Stimulated activated CD8-positive, alpha-beta memory T cell treated with anti-CD3 and anti-CD28 coated beads, Interleukin-7, amount 100 ng/mL, for 48 hours (primary cell): ENCODE results near the gene SLC35F3.
A peak's percentile ranks its signal among the peaks of the same experiment; 100 is the strongest.
"Not testable (repeated sequence)": the region's sequence is repeated elsewhere in the genome, so short reads cannot be mapped to it uniquely, and the experiment has no call there.

Source experiments
- DNase-seq, 2 donors: peaks; one replicate each; pipeline ENCODE4 v3.0.0-alpha.2; 2020; ENCODE audit warnings: low read depth in 1 of 2; ENCODE audit errors: extremely low read depth in 1 of 2

Gene SLC35F3

GRCh38 chr1:233904633-233905415 is at the start of gene SLC35F3:
TSS of gene SLC35F3 (plus strand) at chr1:233904676.
- peak in 1 of 2 donors; percentile 2 for DNase-seq

DNA sequence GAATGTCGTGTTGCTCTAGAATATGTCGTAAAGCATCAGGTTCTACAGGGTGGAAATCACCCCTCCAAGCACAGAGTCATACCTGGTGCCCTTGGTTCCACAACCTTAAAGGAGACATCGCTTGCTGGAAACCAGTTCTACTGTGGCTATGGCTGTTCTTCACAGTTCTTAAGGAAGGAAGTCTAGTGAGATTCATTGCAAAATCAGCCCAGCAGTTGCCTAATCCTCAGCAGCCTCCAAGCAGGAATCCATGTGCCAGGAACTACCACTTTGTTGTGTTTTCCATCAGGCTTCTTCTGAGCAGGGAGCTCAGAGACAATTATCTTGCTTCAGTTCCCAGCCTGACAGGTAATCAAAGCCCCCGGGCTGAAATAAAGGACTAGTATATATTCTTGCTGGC is 45.0 kb upstream of the SLC35F3 start:
- DNase-seq = no peak

DNA sequence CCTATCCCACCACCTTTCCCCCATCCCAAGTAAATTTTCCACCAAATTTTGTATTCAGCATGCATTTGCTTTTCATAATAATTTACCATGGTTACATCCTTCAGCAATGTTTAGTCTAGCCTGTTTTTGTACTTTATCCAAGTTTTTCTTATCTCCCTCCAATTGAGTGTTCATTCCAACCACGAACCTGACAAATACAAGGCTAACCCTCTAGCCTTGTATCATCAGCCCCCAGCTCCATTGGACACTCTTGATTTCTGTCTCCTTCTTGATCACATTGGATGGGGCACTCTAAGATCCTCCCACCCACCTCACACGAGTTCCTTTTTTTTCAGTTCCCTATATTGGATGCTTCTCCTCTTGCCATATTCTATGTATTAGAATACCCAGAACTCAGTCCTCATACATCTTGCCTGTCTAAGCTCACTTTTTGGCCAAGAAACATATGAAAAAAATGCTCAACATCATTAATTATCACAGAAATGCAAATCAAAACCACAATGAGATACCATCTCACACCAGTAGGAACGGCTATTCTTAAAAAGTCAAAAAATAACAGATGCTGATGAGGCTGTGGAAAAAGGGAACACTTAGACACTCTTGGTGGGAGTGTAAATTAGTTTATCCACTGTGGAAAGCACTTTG is 40.5 kb upstream of the SLC35F3 start:
- no peak for DNase-seq

DNA sequence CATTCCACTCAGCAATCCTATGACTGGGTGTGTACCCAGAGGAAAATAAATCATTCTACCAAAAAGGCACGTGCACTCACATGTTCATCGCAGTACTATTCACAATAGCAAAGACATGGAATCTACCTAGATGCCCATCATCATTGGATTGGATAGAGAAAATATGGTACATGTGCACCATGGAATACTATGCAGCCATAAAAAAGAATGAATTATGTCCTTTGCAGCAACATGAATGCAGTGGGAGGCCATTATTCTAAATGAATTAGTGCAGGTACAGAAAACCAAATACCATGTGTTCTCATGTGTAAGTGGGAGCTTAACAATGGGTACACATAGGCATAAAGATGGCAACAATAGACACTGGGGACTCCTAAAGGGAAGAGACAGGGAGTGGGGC is 39.9 kb upstream of the SLC35F3 start:
- DNase-seq = no peak

GRCh38 chr1:233865216-233865615 is 39.3 kb upstream of the SLC35F3 start:
- no peak for DNase-seq

GRCh38 chr1:233865902-233866301 is 38.6 kb upstream of the SLC35F3 start:
- DNase-seq = no peak

DNA sequence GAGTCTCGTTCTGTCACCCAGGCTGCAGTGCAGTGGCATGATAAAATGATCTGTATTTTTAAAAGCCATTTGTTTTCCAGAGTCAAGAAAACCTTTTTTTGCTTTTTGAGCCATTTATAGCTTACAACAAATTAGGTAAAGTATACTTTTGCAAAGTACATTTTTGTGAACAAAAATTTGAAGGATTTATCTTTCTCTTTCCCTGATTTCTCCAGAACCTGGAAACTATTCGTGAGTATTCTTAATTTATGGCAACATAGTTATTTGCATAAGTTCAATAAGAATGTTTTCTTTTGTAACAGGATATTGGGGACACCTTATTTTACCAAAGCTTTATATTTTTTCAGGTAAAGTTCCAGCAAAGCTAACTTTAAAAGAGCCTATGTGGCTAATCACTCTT is 37.4 kb upstream of the SLC35F3 start:
- DNase-seq = no peak

DNA sequence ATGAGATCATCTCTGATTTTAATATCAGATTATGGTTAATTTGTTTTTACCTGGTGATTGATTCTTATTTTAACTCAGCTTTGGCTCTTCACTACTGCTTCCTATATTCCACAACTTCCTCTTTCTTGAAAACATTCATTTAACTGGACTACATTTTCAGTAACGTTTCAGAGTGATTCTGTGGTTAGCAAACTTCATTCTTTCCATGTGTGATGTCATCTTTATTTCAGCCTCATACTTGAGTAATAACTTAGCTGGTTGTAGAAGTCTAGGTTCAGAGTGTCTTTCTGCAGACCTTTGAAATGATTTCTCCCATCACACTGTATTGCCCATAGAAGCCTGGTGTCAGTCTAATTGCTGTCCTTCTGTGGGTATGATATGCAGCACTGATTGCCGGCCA is 36.0 kb upstream of the SLC35F3 start:
- no peak for DNase-seq

GRCh38 chr1:233869680-233870079 is 34.8 kb upstream of the SLC35F3 start:
- DNase-seq = no peak

- DNase-seq = no peak
Observed at GRCh38 chr1:233873666-233874065, 30.8 kb upstream of the SLC35F3 start.

DNA sequence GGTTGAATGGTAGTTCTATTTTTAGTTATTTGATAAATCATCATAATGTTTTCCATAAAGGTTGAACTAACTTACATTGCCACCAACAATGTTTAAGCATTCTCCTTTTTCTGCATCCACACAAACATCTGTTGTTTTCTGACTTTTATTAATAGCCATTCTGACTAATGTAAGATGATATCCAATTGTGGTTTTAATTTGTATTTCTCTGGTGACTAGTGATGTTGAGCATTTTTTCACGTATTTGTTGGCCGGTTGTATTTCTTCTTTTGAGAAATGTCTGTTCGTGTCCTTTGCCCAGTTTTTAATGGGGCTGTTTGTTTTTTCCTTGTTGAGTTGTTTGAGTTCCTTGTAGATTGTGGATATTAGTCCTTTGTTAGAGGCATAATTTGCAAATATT is 24.6 kb upstream of the SLC35F3 start:
- DNase-seq = no peak

- DNase-seq = no peak
Observed at GRCh38 chr1:233883671-233884070, 20.8 kb upstream of the SLC35F3 start.

DNA sequence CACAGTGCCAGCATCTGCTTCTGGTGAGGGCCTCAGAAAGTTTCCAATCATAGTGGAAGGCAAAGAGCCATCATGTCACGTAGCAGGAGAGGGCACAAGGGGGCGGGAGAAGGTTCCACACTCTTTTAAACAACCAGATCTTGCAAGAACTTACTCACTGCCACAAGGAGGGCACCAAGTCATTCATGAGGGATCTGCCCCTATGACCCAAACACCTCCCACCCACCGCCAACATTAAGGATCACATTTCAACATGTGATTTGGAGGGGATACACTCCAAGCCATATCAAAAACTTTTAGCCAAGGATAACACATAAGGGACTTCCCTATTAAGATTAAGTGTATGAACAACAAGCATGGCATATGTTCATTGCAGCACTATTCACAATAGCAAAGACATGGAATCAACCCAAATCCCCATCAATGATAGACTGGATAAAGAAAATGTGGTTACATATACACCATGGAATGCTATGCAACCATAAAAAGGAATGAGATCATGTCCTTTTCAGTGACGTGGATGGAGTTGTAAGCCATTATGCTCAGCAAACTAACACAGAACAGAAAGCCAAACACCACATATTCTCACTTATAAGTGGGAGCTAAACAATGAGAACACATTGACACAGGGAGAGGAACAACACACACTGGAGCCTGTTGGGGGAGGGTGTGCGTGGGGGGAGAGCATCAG is 19.9 kb upstream of the SLC35F3 start:
- no peak for DNase-seq

GRCh38 chr1:233885196-233885920 is 19.1 kb upstream of the SLC35F3 start:
- no peak for DNase-seq

DNA sequence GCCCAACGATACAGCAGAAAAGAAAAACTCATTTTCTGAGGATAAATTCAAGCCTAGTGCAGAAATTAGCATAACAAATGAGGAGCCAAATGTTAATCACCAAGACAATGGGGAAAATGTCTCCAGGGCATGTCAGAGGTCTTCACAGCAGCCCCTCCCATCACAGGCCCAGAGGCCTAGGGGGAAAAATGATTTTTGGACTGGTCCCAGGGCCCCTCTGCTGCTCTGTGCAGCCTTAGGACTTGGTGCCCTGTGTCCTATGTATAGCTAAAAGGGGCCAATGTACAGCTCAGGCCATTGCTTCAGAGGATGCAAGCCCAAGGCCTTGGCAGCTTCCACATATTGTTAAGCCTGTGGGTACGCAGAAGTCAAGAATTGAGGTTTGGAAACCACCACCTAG is 13.3 kb upstream of the SLC35F3 start:
- DNase-seq = not testable (repeated sequence)

DNA sequence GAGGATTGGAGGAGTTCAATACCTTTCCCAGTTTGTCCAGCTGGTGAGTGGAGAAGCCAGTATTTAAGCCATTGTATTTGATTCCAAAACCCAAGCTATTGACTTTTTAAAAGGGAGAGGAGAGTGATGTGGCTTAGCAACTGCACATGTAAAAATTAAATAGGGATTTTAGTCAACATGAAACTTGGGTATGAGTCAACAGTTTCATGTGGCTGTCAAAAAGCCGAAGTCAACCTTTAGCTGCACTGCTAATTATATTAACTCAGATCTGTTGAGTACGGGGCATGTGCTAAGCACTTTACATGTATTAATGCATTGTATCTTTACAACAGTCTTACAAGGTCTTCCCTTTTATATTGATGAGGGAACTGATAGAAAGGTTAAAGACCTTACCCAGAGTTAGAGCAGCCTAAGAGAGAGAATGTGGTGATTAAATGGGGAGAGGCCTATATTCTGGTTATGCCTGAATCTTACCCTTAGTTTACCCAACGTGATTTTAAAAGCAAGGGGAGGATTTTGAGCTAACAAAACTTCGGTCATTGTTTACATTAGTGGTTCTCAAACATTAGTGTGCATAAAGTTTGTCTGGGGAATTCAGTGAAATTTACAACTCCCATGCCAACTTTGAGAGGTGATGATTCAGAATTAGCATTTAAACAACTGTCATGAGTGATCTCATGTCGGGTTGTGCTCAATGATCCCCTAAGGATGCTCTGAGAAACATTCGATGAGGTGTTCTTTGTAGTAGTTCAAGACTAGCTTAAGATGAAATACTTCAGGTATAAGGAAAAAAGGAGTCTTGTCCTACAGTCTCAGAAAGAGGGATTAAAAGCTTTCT is 6.9 kb upstream of the SLC35F3 start:
- no peak for DNase-seq

- DNase-seq = no peak
Observed at GRCh38 chr1:233901495-233901894, 3.0 kb upstream of the SLC35F3 start.

- DNase-seq = no peak
Observed at GRCh38 chr1:233905416-233906051, 1.1 kb downstream of the SLC35F3 start.

- DNase-seq = no peak
Observed at GRCh38 chr1:233907151-233907550, 2.7 kb downstream of the SLC35F3 start.

GRCh38 chr1:233908092-233908491 is 3.6 kb downstream of the SLC35F3 start:
- no peak for DNase-seq
